ENCODE measurements around the gene HTATIP2. TPM values are rescaled to one million over a fixed set of nuclear protein-coding genes. Genes with fewer than 3 reads are reported as not detected.

The HTATIP2 gene
- 10 to 100 TPM; 27.7 to 56.4 (median 49.8) TPM for total RNA-seq

DNA sequence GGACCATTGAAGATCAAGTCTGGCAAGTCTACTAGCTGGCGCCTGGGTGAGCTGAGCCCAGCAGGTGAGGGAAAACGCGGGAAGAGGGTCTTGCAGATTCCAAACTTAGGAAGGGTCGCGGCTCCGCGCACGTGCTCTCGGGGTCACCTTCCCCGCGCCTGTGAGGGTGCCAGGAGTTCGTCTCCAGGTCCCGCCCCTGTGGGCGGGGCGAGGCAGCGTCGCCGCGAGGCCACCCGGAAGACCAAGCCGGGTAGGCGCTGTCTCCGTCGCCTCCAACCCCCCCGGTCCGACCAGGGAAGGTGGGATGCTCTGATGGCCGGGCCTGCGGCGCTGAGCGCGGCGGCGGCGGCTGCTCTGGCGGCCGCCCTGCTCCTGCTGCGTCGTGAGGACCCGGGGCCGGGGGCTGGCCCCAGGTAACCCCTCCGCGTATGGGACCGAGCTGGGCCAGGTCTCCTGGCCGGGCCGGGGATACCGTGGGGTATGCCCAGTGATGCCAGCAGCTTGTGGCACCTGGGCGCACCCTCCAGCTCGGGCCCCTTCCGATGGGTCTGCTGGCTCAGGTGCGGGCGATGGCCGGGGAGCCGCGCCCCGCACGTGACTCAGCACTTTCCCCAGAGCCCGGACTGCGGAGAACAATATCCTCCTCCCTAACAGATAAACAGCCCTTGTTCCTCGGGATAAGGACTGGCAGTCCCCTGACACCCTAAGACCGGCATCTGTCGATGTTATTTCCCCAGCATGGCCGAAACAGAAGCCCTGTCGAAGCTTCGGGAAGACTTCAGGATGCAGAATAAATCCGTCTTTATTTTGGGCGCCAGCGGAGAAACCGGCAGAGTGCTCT, at the start of gene HTATIP2:
HTATIP2 (plus strand) TSS at position 215 of the 841 bp plus-strand sequence; CDS start at position 739, 524 bp downstream.
- ATAC-seq, result peak; percentile 88
- no peaks in the 10 kb centered on the region for H3K27me3 ChIP-seq
- H3K4me1 ChIP-seq, result peaks cover 0 to 54% (median 6%) of the 10 kb centered on the region in 3 donors
- peaks cover 0 to 6% of the 10 kb centered on the region in 2 donors for H3K36me3 ChIP-seq
- WGBS, 2 donors (ENCODE audit: low coverage in 1 of 2), result 6 to 11% methylated on average over 7 to 9 of the region's 68 CpGs
- TF ChIP-seq POLR2A (IDR thresholded peaks at IDR 0.05) (peak; percentile 43 to 45), EP300 (IDR thresholded peaks at IDR 0.05) (no peak), POLR2AphosphoS5 (IDR thresholded peaks at IDR 0.05) (peak; percentile 14)
- TF ChIP-seq, protein P1, sequence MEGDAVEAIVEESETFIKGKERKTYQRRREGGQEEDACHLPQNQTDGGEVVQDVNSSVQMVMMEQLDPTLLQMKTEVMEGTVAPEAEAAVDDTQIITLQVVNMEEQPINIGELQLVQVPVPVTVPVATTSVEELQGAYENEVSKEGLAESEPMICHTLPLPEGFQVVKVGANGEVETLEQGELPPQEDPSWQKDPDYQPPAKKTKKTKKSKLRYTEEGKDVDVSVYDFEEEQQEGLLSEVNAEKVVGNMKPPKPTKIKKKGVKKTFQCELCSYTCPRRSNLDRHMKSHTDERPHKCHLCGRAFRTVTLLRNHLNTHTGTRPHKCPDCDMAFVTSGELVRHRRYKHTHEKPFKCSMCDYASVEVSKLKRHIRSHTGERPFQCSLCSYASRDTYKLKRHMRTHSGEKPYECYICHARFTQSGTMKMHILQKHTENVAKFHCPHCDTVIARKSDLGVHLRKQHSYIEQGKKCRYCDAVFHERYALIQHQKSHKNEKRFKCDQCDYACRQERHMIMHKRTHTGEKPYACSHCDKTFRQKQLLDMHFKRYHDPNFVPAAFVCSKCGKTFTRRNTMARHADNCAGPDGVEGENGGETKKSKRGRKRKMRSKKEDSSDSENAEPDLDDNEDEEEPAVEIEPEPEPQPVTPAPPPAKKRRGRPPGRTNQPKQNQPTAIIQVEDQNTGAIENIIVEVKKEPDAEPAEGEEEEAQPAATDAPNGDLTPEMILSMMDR (IDR thresholded peaks at IDR 0.05), result no peak
- H3K27ac ChIP-seq, result peak within 1 kb of the TSS; percentile 81 to 94 (median 86)
- no peaks in the 10 kb centered on the region for H3K9me3 ChIP-seq
- H3K4me3 ChIP-seq, result peak within 1 kb of the TSS; percentile 97 to 99

- 0% methylated on average over 1 of the region's 1 CpG; no CpG with 5 or more reads in 1 of the 2 donors for whole genome bisulfite sequencing, 2 donors (ENCODE audit: low coverage in 1 of 2)
- TF ChIP-seq POLR2A (IDR thresholded peaks at IDR 0.05) (no peak), EP300 (IDR thresholded peaks at IDR 0.05) (no peak), POLR2AphosphoS5 (IDR thresholded peaks at IDR 0.05) (no peak)
- TF ChIP-seq, protein P1 (IDR thresholded peaks at IDR 0.05), result no peak
- Histone ChIP-seq H3K27me3 (no peaks in the 10 kb centered on the region), H3K9me3 (no peaks in the 10 kb centered on the region), H3K4me3 (no peak overlapping the region), H3K36me3 (no peaks in the 10 kb centered on the region), H3K27ac (no peak overlapping the region), H3K4me1 (no peaks in the 10 kb centered on the region)
- no peak for ATAC-seq
These were observed 47.7 kb upstream of the HTATIP2 start for GRCh38 chr11:20315800-20316199.

- Histone ChIP-seq H3K9me3 (no peaks in the 10 kb centered on the region), H3K27ac (no peak overlapping the region), H3K36me3 (no peaks in the 10 kb centered on the region), H3K4me3 (no peak overlapping the region), H3K27me3 (peaks cover 2% of the 10 kb centered on the region), H3K4me1 (no peaks in the 10 kb centered on the region)
- no peak for TF ChIP-seq POLR2AphosphoS5 (IDR thresholded peaks at IDR 0.05)
- no peak for ATAC-seq
These were observed 42.3 kb upstream of the HTATIP2 start for GRCh38 chr11:20321177-20321576.

DNA sequence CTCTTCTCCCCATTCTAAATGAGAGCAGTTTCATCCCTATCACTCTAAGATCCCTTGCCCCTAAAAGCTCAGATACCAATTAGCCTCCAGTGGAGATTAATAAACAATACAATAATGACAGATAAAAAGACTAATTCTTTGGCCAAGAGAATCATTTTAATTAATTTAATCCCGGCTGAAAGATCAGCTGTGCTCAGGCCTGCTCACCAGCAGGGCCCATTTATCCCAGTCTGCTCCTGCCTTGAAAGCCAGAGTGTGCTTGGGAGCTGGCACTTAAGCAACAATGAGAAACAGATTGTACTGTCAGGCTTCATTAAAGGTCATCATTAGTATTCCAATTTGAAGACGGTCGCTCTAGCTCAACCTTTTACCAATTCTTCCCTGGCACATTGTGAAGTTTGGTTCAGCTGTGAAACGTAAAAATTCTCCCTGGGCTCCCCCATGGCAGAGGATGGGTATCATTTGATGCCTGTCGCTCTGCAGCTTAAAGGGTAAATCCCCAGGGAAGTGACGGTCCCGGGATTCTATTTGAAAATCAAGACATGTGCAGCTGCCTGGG, 36.1 kb upstream of the HTATIP2 start:
- no peak for ATAC-seq
- no peak for TF ChIP-seq POLR2AphosphoS5 (IDR thresholded peaks at IDR 0.05)
- TF ChIP-seq EP300 (IDR thresholded peaks at IDR 0.05), result no peak
- TF ChIP-seq, protein P1 (IDR thresholded peaks at IDR 0.05), result no peak
- TF ChIP-seq POLR2A (IDR thresholded peaks at IDR 0.05), result no peak
- Histone ChIP-seq H3K9me3 (no peaks in the 10 kb centered on the region), H3K4me3 (no peak overlapping the region), H3K27ac (no peak overlapping the region), H3K4me1 (no peaks in the 10 kb centered on the region), H3K36me3 (no peaks in the 10 kb centered on the region), H3K27me3 (peaks cover 10% of the 10 kb centered on the region)
- 67 to 71% methylated on average over 4 to 7 of the region's 7 CpGs for WGBS, 2 donors (ENCODE audit: low coverage in 1 of 2)

DNA sequence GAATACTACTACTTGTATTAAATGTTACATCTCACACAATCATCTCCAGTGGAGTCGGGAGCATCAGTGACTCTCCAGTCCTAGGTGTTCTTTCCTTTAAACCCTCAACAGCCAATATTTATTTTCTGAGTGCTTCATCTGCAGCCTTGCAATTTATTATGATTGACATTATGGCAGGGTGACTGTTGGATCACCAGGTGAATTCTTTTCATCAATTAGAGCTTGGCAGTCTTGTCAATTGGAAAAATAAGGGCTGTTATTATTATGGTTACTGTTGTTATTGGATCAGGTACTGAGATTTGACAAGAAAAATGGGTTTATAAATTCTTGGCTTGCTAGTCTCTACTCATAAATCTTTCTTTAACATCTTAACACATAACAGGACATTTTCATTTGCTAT, 27.5 kb upstream of the HTATIP2 start:
- no peak overlapping the region for H3K27ac ChIP-seq
- no peaks in the 10 kb centered on the region for H3K4me1 ChIP-seq
- H3K4me3 ChIP-seq, result no peak overlapping the region
- no peaks in the 10 kb centered on the region for H3K9me3 ChIP-seq
- no peaks in the 10 kb centered on the region for H3K36me3 ChIP-seq
- 75 to 82% methylated on average over 1 of the region's 1 CpG for WGBS, 2 donors (ENCODE audit: low coverage in 1 of 2)
- TF ChIP-seq, protein P1 (IDR thresholded peaks at IDR 0.05), result no peak
- TF ChIP-seq EP300 (IDR thresholded peaks at IDR 0.05) (no peak), POLR2AphosphoS5 (IDR thresholded peaks at IDR 0.05) (no peak), POLR2A (IDR thresholded peaks at IDR 0.05) (no peak)
- peaks cover 23% of the 10 kb centered on the region for H3K27me3 ChIP-seq
- no peak for ATAC-seq
